ENCODE measurements around the gene ADAM15.

GRCh38 chr1:155099331-155099730, 48.2 kb downstream of the ADAM15 start:
- TF ChIP-seq CTCF (IDR thresholded peaks at IDR 0.05): no peak
- TF ChIP-seq POLR2A (IDR thresholded peaks at IDR 0.05): no peak
- TF ChIP-seq POLR2AphosphoS5 (IDR thresholded peaks at IDR 0.05): no peak
- no peak for TF ChIP-seq EP300 (IDR thresholded peaks at IDR 0.05)

Measured in suprapubic skin (tissue), 4 donors.